HepG2 (cell line): ENCODE measurements around the gene C1QTNF3. TPM values are rescaled to one million over a fixed set of nuclear protein-coding genes. Genes with fewer than 3 reads are reported as not detected.

Experiments used
- CEBPG ChIP-seq: IDR thresholded peaks from 2 replicates; pipeline ENCODE4 v1.6.1; 2016
- ELF3 ChIP-seq: IDR thresholded peaks from 2 replicates; pipeline ENCODE4 v1.6.1; 2016; ENCODE audit warnings: missing genetic modification reagents, missing compliant biosample characterization
- HIVEP1 ChIP-seq: sonication (generic); formaldehyde crosslinking; IDR thresholded peaks from 2 replicates; pipeline ENCODE4 v1.4.0; 2020; ENCODE audit warnings: mild to moderate bottlenecking, missing genetic modification reagents
- KLF11 ChIP-seq: IDR thresholded peaks from 2 replicates; pipeline ENCODE4 v1.6.1; 2016; ENCODE audit warnings: missing compliant biosample characterization
- NCOA1 ChIP-seq: sonication (generic); formaldehyde crosslinking; IDR thresholded peaks from 2 replicates; pipeline ENCODE4 v1.9.0; 2021; ENCODE audit warnings: missing genetic modification reagents
- NFRKB ChIP-seq: fragments of 450-650 bp; IDR thresholded peaks from 2 replicates; pipeline ENCODE4 v1.6.1; 2017
- NR2F6 ChIP-seq, 2 experiments: IDR thresholded peaks; 2 replicates each; pipeline ENCODE4 v1.6.1; 2016; ENCODE audit warnings: antibody characterized with exemption in 1 of 2, mild to moderate bottlenecking in 1 of 2
- SOX5 ChIP-seq: IDR thresholded peaks from 2 replicates; pipeline ENCODE4 v1.6.1; 2016; ENCODE audit warnings: borderline replicate concordance
- U2AF2 ChIP-seq: fragments of 200-400 bp; formaldehyde crosslinking; IDR thresholded peaks from 2 replicates; pipeline ENCODE4 v1.6.1; 2017; ENCODE audit warnings: low read depth, mild to moderate bottlenecking, low read length
- ZNF235 ChIP-seq: sonication (generic); formaldehyde crosslinking; IDR thresholded peaks from 2 replicates; pipeline ENCODE4 v1.8.1; 2023; ENCODE audit warnings: mild to moderate bottlenecking, missing genetic modification reagents, borderline replicate concordance
- ZNF431 ChIP-seq: sonication (generic); formaldehyde crosslinking; IDR thresholded peaks from 2 replicates; pipeline ENCODE4 v1.9.0; 2022; ENCODE audit warnings: missing genetic modification reagents, low read depth, mild to moderate bottlenecking, borderline replicate concordance
- ZNF776 ChIP-seq: sonication (generic); formaldehyde crosslinking; IDR thresholded peaks from 2 replicates; pipeline ENCODE4 v1.4.0; 2020; ENCODE audit warnings: mild to moderate bottlenecking, missing genetic modification reagents
- polyA plus RNA-seq, 8 experiments: library from polyadenylated mRNA; depleted of rRNA in 3 of 8; stranded (reverse) in 7 of 8; unstranded in 1 of 8; fragments of >200 nt; fragmentation: Illumina TruSeq in 4 of 8; extraction: Trizol in 4 of 8; gene quantifications; 2 replicates each; pipeline versions ENCODE4 v1.2.1 to v1.2.3, GENCODE V29; 2011 to 2016; ENCODE audit warnings: low read depth in 4 of 8, missing spikeins in 1 of 8, mixed read lengths in 1 of 8; ENCODE audit not compliant: insufficient read depth in 1 of 8
- total RNA-seq, 5 experiments: library from RNA; depleted of rRNA; stranded (reverse); fragments of >200 nt; fragmentation: Illumina TruSeq; extraction: Trizol; gene quantifications; 2 replicates each; pipeline ENCODE4 v1.2.3, GENCODE V29; 2016; ENCODE audit warnings: low read depth in 1 of 5
- TF ChIP-seq, protein P1 (sequence below): sonication (generic); formaldehyde crosslinking; IDR thresholded peaks from 2 replicates; pipeline ENCODE4 v1.4.0; 2020; ENCODE audit warnings: missing genetic modification reagents, borderline replicate concordance
- TF ChIP-seq, protein P2 (sequence below): sonication (generic); formaldehyde crosslinking; IDR thresholded peaks from 2 replicates; pipeline ENCODE4 v1.5.1; 2020; ENCODE audit warnings: missing genetic modification reagents, mild to moderate bottlenecking, borderline replicate concordance
- TF ChIP-seq, protein P3 (sequence below): sonication (generic); formaldehyde crosslinking; IDR thresholded peaks from 2 replicates; pipeline ENCODE4 v1.4.0; 2020; ENCODE audit warnings: missing genetic modification reagents
- TF ChIP-seq, protein P4 (sequence below): sonication (generic); formaldehyde crosslinking; IDR thresholded peaks from 2 replicates; pipeline ENCODE4 v1.8.0; 2022; ENCODE audit warnings: missing genetic modification reagents, mild to moderate bottlenecking, inconsistent platforms, borderline replicate concordance
- TF ChIP-seq, protein P5 (sequence below): sonication (generic); formaldehyde crosslinking; IDR thresholded peaks from 2 replicates; pipeline ENCODE4 v1.4.0; 2020; ENCODE audit warnings: mild to moderate bottlenecking, missing genetic modification reagents
- TF ChIP-seq, protein P6 (sequence below): sonication (generic); formaldehyde crosslinking; conservative IDR thresholded peaks from 2 replicates; pipeline ENCODE4 v1.4.0; 2020; ENCODE audit warnings: missing genetic modification reagents

C1QTNF3 gene
- total and polyA plus RNA-seq, 2 of the 13 experiments (the other 11 are each of a cell fraction or from before 2014, with no cell fraction given): 3.3 to 10.8 TPM

DNA sequence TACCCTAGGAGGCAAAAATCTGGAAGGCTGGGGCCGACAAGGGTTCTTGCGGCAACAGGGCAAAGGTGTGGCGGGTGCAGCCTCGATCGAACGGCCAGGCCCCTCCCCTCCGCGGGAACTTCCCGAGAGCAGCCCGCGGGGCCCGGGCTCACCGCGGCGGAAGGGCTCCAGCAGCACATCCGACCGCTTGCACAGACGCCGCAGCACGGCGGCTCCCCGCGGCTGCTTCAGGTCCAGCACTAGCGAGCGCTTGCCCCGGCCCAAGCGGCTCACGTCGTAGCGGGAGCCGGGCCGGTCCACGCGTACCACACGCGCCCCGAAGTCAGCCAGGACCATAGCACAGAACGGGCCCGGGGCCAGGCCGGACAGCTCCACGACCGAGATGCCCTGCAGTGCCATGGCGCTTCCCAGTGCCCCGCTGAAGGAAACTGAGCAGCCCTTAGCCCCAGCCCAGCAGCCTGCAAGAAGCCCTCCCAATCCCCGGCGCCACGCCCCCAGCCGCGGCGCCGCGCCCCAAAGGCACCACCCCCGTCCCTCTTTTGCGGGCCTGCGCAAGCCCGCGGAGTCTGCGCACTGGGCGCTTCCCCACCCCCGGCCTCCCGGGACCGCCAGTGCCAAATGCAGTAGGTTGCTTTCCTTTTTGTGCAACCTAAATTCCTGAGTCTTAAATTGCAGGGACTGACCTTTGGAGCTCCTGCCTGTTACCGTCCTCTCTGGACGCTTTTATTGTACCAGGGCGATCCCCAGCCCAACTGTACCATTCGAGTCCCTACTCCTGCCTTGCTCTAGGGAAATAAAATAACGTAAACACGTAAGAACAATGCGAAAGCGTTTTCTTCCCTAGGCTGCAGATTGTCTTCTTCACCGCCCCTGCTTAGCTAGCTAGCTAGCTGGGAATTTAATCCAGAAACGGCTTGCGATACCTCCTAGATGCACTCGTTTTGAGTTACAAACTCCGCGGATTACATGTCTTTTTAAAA lies 35.1 kb downstream of the C1QTNF3 start, which contains the start of gene AMACR (continued):
- TF ChIP-seq NFRKB (no peak), SOX5 (CRISPR knock-in tag) (peak; percentile 68), U2AF2 (no peak), NR2F6 (IDR thresholded peaks at IDR 0.05) (peak; percentile 29; the same call in 1 of the 2 replicates), NR2F6 (CRISPR knock-in tag; IDR thresholded peaks at IDR 0.05) (peak; percentile 58), ELF3 (peak; percentile 33; the same call in 1 of the 2 replicates), CEBPG (peak; percentile 81), ZNF235 (0 out of 2 replicates have a peak, but pooled peaks have one; percentile 28), KLF11 (CRISPR knock-in tag) (peak; percentile 87), HIVEP1 (CRISPR knock-in tag) (peak; percentile 62), NCOA1 (CRISPR knock-in tag) (no peak; the same call in 1 of the 2 replicates), ZNF431 (CRISPR knock-in tag) (no peak), ZNF776 (peak; percentile 75; the same call in 1 of the 2 replicates)
- TF ChIP-seq, protein P1, sequence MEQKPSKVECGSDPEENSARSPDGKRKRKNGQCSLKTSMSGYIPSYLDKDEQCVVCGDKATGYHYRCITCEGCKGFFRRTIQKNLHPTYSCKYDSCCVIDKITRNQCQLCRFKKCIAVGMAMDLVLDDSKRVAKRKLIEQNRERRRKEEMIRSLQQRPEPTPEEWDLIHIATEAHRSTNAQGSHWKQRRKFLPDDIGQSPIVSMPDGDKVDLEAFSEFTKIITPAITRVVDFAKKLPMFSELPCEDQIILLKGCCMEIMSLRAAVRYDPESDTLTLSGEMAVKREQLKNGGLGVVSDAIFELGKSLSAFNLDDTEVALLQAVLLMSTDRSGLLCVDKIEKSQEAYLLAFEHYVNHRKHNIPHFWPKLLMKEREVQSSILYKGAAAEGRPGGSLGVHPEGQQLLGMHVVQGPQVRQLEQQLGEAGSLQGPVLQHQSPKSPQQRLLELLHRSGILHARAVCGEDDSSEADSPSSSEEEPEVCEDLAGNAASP: peak; percentile 49; the same call in 1 of the 2 replicates
- TF ChIP-seq, protein P2, sequence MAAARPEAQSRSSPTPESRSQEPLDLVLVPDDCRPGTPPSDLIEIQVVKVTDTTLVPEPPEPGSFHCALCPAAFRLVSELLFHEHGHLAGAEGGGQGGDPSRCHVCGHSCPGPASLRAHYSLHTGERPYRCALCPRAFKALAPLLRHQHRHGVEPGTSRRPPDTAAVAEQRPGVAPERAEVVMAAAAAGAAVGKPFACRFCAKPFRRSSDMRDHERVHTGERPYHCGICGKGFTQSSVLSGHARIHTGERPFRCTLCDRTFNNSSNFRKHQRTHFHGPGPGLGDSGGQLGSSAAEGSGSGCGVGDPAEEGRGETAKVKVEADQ (CRISPR knock-in tag): peak; percentile 96; the same call in 1 of the 2 replicates
- TF ChIP-seq, protein P3, sequence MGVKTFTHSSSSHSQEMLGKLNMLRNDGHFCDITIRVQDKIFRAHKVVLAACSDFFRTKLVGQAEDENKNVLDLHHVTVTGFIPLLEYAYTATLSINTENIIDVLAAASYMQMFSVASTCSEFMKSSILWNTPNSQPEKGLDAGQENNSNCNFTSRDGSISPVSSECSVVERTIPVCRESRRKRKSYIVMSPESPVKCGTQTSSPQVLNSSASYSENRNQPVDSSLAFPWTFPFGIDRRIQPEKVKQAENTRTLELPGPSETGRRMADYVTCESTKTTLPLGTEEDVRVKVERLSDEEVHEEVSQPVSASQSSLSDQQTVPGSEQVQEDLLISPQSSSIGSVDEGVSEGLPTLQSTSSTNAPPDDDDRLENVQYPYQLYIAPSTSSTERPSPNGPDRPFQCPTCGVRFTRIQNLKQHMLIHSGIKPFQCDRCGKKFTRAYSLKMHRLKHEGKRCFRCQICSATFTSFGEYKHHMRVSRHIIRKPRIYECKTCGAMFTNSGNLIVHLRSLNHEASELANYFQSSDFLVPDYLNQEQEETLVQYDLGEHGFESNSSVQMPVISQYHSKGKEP (CRISPR knock-in tag): no peak
- TF ChIP-seq, protein P4, sequence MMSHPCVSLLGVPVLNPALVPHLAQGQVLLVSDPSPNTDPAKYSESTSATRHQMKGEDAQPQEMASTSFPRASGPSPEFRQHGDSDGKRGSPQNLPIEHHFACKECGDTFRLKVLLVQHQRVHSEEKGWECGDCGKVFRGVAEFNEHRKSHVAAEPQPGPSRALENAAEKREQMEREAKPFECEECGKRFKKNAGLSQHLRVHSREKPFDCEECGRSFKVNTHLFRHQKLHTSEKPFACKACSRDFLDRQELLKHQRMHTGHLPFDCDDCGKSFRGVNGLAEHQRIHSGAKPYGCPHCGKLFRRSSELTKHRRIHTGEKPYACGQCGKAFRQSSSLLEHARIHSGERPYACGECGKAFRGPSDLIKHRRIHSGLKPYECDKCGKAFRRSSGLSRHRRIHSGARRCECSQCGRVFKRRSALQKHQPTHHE (CRISPR knock-in tag): peak; percentile 93
- TF ChIP-seq, protein P5, sequence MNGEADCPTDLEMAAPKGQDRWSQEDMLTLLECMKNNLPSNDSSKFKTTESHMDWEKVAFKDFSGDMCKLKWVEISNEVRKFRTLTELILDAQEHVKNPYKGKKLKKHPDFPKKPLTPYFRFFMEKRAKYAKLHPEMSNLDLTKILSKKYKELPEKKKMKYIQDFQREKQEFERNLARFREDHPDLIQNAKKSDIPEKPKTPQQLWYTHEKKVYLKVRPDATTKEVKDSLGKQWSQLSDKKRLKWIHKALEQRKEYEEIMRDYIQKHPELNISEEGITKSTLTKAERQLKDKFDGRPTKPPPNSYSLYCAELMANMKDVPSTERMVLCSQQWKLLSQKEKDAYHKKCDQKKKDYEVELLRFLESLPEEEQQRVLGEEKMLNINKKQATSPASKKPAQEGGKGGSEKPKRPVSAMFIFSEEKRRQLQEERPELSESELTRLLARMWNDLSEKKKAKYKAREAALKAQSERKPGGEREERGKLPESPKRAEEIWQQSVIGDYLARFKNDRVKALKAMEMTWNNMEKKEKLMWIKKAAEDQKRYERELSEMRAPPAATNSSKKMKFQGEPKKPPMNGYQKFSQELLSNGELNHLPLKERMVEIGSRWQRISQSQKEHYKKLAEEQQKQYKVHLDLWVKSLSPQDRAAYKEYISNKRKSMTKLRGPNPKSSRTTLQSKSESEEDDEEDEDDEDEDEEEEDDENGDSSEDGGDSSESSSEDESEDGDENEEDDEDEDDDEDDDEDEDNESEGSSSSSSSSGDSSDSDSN (CRISPR knock-in tag): peak; percentile 99
- TF ChIP-seq, protein P6, sequence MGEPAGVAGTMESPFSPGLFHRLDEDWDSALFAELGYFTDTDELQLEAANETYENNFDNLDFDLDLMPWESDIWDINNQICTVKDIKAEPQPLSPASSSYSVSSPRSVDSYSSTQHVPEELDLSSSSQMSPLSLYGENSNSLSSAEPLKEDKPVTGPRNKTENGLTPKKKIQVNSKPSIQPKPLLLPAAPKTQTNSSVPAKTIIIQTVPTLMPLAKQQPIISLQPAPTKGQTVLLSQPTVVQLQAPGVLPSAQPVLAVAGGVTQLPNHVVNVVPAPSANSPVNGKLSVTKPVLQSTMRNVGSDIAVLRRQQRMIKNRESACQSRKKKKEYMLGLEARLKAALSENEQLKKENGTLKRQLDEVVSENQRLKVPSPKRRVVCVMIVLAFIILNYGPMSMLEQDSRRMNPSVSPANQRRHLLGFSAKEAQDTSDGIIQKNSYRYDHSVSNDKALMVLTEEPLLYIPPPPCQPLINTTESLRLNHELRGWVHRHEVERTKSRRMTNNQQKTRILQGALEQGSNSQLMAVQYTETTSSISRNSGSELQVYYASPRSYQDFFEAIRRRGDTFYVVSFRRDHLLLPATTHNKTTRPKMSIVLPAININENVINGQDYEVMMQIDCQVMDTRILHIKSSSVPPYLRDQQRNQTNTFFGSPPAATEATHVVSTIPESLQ (CRISPR knock-in tag): no peak
